Embryonic facial prominence (tissue), 1 donor: ENCODE data around the gene PRPF40A.

Experiments used
- DNase-seq: peaks from one replicate; pipeline ENCODE4 v3.0.0-alpha.2; 2016; ENCODE audit errors: extremely low spot score

PRPF40A gene

DNA sequence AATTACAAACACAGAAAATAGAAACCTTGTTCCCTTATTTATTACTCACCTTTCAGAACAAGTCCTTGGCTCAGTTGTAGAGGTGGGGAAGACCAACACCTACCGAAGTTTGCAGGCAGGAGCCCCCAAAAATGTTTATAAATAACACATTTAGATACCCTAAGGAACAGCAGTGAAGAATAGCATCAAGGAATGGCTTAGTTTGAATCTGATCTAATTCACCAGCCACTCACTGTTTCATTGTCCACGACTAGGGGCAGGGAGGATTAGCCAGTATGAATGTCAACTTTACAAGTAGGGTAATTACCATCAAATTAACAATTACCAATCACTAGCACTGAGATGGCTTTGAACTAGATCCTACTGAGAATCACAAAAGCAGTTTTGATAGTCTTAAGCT lies 65.4 kb downstream of the PRPF40A start:
- DNase-seq: no peak

DNA sequence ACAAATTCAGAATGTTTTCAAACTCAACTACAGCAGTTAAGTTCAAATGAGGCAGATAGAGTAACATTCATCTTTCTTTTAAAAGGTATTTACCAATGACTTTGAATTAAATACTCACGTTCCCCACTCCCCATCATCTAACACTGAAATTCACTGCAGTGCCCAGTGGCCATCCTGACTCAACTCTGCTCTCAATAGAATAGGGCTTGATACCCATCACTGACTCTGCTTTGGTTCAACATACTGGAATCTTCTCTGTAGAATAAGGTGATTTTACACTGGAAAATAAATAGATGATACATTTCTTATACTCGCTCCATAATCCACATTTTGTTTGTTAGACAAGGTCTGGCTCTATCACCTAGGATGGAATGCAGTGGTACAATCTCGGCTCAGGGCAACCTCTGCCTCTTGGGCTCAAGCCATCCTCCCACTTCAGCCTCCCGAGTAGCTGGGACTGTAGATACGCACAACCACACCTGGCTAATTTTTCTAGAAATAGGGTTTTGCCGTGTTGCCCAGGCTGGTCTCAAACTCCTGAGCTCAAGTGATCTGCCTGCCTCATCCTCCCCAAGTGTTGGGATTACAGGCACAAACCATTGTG lies 66.4 kb downstream of the PRPF40A start:
- DNase-seq: no peak

DNA sequence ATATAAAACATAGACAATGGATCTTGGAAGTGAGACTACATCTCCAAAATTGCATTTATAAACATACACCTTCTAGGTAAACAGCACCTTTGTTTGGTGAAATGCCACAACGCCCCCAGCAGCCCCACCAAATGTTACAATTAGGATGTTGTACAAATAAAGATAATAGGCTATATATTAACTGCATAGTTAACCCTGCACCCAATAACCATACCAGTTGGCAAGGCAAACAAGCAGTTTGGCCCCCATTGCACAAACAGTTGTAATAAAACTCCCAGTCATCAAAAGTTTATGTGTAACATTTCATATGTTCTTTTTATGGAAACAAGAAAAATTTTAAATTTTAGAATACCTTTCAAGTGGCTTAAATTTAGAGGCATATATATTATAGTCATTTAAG lies 67.3 kb downstream of the PRPF40A start:
- DNase-seq: no peak

DNA sequence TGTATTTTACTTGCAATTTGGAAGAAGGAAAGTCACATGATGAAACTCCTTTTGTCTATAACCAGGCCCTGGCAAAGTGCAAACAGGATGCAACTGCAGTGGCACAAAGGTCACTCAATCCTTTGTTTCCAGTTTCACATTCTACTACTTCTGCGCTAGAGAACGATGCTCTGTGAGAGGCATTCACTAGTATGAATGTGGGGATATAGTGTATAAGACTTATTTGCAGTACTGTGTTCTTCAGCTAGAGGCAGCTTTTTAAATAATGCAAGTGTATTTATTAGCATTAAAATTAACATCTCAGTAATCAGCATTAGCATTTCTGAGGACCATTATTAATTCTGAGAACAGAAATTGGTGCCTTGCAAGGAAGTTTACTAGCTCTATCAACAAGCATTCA lies 68.9 kb downstream of the PRPF40A start:
- no peak for DNase-seq

DNA sequence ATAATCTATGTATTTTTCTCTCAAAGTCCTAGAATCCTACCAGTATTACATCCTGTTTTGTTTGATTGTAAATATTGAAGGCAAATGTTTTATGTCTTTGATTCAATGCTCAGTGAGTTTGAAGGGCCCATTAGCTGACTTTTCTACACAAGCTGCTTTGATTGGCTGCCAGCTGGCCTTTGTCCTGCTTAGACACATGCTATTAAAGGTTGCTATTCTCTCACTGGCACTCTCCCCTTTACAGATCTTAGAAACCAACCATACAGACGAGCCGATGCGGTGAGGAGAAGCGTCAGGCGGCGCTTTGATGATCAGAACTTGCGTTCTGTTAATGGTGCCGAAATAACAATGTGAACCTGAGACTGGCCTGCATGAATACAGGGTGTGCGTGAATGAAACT lies 69.7 kb downstream of the PRPF40A start:
- no peak for DNase-seq

DNA sequence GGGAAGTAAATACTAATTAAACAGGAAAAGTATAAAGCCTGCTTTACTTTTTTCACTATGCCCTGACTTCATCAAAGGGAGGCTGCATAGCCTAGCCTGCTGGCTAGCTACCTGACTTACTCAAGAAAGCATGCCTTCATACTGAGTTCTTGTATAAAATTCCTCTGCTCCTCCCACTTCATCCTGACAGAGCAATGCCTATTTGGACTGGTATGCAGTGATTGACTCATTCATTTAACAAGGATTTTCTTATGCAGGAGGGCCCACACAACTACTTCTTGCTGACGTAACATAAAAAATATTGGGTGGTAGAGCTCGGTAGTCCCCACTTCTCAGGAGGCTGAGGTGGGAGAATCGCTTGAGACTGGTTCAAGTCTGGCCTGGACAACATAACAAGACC lies 70.5 kb downstream of the PRPF40A start:
- DNase-seq: no peak

DNA sequence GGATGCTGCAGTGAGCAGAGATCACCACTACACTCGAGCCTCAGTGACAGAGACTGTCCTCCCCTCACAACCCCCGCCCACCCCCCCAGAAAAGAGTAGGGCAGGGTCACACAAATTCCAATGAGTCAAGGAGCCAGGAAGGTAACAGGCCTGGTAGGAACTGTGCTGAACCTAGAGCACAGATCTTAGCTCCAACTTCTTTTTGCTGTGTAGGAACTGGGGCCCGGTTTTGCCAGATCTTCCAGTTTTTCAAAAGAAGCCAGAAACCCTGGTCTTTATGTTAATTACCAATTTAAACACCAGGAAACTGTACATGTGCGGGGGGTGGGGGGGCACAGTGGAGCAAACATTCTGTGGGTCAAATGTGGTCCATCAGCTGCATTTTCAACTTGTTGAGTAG lies 71.0 kb downstream of the PRPF40A start:
- no peak for DNase-seq

DNA sequence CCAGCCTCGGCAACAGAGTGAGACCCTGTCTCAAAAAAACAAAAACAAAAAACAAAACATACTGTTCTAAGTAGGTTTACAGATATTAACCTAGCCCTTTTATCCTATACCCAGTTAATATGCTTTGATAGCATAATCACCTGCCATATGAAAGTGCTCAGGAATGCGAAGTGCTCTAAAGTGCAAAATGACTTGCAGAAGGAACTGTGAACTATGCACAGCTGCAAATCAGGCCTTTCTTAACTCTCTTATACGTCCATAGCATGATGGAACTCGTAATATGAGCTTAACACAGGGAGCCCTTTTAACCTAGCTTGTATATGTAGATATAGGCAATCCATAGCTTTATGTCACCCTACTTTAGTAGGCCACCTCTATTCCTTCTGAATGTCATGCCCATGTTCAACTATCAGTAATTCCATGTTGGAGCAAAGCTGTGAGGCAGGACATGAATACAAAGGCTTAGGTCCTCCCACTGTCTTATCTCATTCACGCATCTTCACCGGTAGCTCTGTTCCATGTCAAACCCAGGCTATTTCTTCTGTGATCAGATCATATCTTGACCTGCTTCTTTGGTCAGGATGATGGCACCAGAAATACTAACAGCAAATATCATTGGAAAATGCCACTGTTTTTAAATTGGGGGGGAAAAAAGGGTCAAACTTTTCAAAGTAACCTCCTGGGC lies 72.9 kb downstream of the PRPF40A start:
- no peak for DNase-seq

DNA sequence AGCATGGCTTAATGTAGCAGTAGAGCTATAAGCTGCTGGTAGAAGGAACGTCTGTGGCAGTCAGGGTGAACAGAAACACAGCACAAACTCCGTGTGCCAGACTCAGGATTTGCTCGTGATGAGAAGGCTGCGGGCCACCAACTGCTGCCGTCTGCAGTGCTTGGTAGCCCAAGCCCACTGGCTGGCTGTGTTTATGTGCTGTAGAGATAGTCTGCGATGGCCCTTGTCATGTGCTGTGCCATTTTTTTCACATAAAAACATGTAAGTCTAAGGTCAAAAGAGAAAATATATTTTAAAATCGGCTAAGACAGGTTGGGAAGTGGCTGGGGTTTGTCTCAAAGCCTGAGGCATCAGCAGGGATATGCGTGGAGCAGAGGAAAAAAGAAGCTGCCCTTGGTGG lies 78.7 kb downstream of the PRPF40A start:
- DNase-seq: no peak

DNA sequence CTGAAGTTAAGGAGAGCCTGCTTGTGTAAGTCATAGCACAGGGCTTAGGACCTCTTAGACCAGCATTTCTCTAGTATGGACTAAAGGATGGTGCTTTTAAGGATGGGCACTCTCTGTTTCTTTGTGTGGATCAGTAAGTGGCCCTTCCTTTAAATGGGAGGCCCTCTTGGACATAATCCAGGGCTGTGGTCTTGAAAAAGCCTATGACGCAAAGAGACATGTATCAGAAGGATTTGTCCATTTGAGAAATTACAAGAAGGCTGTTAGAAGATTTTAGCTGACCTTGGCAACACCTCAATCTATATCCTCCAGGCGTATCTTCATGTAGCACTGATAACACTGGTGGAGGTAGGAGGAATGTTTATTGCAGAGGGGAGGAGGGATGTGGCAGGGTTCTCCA lies 79.2 kb downstream of the PRPF40A start:
- DNase-seq: no peak

DNA sequence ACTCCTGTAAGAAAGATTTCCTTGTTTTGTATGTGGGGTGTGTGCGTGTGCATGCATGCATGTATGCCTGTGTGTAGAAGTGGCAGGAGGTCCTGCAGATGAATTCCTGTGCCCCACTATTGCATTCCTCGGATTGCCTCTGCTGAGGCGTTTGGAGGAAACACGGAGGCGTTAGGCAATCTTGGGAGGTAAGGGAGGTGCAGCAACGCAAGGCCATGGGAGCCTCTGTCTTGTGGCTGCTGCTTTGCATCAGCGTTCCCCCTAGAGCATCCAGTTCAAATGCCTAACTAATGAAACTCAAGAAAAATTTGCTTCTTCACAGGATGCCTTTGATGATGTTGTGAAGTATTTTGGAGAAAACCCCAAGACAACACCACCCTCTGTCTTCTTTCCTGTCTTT lies 80.0 kb downstream of the PRPF40A start:
- DNase-seq: no peak

DNA sequence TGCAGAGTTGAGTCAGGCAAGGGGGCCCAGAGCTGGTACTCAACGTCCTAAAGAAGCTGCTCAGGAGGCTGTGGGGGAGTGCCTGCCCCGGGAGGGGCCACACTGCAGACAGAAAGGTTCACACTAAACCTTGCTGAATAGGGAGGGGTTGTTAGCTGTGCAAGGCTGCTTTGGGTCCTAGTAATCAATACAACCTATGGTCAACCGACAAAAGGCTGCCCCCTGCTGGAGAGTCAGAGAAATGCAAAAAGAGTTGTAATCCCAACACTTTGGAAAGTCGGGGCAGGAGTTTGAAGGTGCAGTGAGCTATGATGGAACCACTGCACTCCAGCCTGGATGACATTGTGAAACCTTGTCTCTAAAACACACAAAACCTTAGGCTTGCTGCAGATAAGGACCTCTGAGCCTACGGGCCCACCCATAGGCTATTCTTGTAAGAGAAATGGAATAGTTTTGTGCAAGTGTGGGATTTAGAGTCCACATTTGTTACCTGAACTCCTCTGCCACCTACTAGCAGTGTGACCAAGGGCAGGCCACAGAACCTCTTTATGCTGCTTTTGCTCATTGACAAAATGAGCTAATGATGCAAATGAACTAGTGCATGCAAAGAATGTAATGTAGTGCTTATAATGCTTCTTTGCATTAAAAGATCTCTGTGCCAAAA lies 81.5 kb downstream of the PRPF40A start:
- no peak for DNase-seq

DNA sequence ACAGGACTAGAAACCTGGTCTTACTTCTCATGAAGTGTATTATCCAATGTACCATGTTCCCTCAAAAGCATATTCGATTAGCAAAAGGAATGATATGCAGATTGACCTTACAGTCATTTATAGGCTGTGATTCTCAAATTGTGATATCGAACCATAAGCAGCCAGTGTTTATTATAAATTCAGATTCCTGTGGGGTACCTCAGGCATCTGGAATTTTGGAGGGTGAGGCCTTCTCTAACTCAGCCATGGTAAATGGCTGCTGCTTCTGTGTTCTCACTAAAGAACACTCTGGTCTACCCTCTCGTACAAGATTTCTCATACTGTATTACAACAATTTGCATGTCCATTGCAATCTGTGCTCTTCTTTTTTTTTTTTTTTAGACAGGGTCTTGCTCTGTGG lies 84.5 kb downstream of the PRPF40A start:
- DNase-seq: no peak

DNA sequence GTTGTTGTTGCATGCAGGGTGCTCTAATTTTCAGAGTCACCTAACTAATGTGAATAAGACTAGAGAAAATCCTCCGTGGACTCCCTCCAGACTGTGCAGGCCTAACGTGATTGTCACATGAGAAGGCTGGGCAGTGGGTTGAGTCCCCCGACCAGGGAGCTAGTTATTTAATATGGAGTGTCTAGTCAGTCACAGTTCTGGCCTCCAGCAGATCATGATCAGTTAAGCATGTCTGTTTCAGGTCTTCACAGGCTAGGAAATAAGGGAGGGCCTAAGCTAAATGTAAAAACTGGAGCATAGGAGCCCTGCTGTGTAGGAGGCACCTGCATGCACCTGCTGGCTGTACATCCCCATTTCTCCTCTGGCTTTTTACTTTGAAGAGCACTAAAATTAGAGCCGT lies 86.8 kb downstream of the PRPF40A start:
- no peak for DNase-seq

DNA sequence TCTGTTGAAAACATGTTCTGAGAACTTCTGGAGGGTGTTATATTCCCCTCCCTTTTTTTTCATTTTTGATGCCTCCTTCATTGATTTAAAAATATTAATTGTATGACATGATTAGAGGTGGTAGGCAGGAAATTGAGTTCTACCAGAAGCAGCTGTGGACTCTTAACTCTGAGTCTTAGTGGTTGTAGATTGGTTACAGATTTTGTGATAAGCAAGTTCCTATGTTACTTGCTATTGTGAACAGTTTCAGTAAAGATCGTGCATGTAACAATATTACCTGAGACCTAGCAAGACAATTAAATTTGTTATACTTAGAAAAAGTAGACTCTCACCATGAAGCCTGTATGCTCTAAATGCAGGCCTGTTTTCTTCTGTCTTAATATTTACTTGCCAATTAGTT lies 88.1 kb downstream of the PRPF40A start:
- DNase-seq: no peak

DNA sequence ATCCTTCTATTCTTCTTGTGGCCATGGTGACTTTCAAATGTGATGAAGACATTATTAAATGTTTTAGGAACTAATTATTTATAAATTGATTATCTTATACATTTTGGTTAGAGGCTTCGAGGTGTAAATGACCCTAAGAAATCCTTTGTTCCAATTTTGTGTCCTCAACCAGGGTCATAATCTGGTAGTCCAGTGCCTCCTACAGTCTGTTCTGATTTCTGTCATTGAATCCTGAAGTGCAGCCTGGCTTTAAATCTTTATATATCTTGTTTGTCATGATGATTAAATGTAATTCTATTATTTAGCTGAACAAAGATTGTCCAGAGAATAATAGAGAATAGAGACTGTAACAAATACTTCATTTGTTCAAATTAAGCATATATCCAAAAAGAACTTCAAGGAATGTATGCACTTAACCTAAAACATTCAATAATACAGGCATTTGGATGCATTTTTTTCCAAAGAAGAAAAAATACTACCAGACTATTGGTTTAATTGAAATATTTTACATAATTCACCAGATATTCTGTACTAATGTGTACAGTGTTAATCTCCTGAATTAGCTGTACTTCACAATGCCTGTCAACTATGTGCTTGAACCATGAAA lies 89.8 kb downstream of the PRPF40A start:
- no peak for DNase-seq

DNA sequence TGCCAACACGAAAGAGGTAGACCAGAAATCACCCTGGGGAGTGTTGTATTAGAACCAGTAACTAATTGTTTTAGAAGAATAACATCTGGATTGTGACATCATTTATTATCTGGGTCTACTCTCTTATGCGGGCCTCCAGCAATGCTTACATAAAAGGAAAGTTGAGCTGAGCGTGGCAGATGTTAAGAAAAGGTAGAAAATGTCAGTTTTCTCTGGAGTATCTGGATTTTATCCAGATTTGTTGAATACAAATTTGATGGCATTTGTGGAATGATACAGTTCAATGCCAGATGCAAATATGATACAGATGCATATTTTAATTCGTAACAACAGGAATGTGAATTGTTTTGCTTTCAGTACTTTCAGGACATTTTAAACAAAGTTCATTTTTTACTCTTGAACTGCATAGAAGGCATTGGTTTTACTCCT lies 90.3 kb downstream of the PRPF40A start:
- DNase-seq: peak; percentile 38

DNA sequence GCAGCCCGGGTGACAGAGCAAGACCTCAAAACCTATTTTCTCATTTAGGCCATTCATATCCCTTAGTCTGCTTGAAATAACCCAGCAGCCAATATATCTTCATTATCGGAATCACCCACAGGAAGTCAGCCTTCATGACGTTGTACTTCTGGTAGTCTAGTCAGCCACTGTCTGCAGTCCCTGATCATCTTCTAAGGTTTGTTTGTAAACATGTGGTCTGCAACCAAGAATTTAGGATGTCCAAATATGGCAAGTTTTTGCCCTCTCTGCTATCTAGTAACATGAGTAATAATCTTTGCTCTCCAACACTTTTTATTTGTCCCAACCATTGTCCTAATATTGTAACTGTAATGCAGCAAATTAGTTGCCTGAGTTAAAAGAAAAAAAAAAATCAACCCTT lies 92.5 kb downstream of the PRPF40A start:
- no peak for DNase-seq

DNA sequence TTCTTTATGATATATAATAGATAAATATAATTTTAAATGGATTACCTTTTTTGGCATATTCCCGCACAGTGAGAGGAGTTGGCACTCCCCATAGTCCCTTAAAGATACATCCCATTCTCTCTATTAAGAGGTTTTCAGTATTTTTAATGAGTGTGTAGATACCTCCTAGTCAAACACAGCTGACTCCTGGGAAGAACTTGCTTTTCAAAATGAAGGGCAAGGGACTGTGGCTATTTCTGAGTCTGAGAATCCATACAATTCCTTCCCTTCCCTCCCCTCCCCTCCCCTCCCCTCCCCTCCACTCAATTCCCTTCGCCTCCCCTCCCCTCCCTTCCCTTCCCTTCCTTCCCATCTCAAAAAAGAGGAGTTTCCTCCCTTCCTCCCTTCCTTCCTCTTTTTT lies 93.5 kb downstream of the PRPF40A start:
- no peak for DNase-seq

DNA sequence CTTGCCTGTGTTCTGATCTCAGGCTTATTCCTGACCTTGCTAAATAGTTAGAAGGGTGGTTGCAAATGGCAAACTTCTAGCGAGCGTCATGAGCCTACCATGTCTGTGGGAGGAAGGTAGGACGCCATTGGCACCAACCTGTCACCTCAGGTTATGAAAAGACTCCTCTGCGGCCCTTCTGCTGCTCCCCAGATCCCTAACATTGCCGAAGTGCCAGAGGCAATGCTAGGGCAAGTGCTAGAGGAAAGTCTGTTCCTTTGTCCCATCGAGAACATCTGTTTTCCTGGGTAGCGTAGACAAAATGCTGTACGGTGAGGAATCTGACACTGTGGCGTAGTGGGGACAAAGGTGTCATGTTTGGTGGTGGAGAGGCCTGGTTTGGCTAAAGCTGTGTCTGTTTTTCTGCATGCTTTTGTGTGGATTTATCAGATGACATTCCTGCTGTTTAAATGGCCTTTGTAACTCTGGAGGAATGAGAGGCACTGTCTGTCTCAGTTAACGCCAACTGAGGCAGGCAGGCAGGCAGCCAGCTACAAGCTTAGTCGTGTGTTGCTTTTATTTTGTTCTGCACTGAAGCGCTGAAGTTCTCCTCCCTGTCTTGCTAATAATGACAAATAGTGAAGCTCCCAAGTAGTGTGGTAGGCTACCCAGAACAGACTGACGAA lies 94.1 kb downstream of the PRPF40A start:
- DNase-seq: no peak

DNA sequence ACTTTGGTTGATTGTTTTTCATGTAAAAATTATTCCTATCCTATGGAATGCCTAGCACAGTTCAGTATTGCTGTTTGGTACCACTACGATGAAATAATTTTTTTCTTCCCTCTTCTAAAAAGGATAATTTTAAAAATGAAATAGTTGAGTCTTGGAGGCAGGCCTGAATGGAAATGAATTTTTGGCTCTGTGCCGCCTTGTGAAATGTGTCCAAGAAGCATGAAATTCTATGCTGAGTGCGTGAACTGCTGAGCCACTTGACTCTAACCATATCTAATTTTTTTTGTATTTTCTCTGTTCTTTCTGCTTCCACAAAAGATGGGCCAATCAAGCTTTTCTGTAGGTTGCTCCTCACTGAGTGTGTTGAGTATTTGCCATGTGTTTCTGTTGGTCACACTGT lies 95.0 kb downstream of the PRPF40A start:
- no peak for DNase-seq

DNA sequence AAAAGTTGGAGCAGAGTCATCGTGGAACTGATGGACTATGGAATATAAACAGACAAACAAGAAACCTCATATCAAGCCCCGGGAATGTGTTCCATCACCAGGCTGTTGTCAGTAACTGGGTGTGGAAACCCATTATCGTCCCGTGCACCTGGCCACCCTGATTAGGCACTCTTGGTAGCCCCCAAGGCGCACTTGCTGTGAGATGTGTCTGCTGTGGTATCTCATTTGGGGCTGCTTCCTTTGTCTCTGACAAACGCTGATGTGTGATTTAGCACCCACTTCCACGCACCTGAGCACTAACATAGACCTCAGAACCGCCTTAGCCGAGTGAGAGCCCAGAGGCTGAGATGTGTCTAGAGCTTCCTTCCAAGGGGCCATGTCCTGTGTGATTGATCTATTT lies 96.3 kb downstream of the PRPF40A start:
- DNase-seq: no peak
